Fibroblast of lung (primary cell): ENCODE measurements around the gene FHIT.

Experiments used
- CTCF ChIP-seq, 2 donors: IDR thresholded peaks in 1 of 2; conservative IDR thresholded peaks in 1 of 2; 1 replicate in 1 of 2; 2 replicates in 1 of 2; pipeline ENCODE4 v1.5.1; 2011 to 2012; ENCODE audit warnings: low read length in 2 of 2, control low read depth in 1 of 2, inconsistent platforms in 1 of 2, low read depth in 1 of 2, mild to moderate bottlenecking in 1 of 2
- EZH2 ChIP-seq: IDR thresholded peaks from 2 replicates; pipeline ENCODE4 v1.5.1; 2012; ENCODE audit warnings: low read length, control low read depth, mild to moderate bottlenecking; ENCODE audit errors: missing control alignments

GRCh38 chr3:60469481-60469880 lies 781.8 kb downstream of the FHIT start:
- no peak for TF ChIP-seq CTCF (conservative IDR thresholded peaks at IDR 0.05 in 1 of 2, IDR thresholded peaks at IDR 0.05 in 1 of 2; ENCODE audit: low read depth in 1 of 2, low read length in 2 of 2)
- TF ChIP-seq EZH2, result no peak
